Mesenchymal stem cell (in vitro differentiated cells and primary cell): Measurements from ENCODE around the gene VIL1.

Experiments
- DNase-seq: peaks from one replicate; pipeline ENCODE4 v3.0.0-alpha.2; 2013
- H2AFZ ChIP-seq: one replicate; pipeline ENCODE4 v1.6.1; 2013; ENCODE audit warnings: low read depth, mild to moderate bottlenecking, control low read depth, inconsistent platforms, low read length, moderate library complexity
- H2AK5ac ChIP-seq: 2 replicates; pipeline ENCODE4 v1.6.1; 2013; ENCODE audit warnings: low read length, moderate library complexity, mild to moderate bottlenecking, inconsistent platforms; ENCODE audit not compliant: severe bottlenecking
- H2BK120ac ChIP-seq: one replicate; pipeline ENCODE4 v1.6.1; 2013; ENCODE audit warnings: low read depth, mild to moderate bottlenecking, inconsistent platforms, low read length, moderate library complexity
- H2BK12ac ChIP-seq, 2 experiments: one replicate each; pipeline ENCODE4 v1.6.1; 2013; ENCODE audit warnings: inconsistent platforms in 2 of 2, low read length in 2 of 2, mild to moderate bottlenecking in 2 of 2, moderate library complexity in 2 of 2, control low read depth in 1 of 2
- H2BK15ac ChIP-seq: one replicate; pipeline ENCODE4 v1.6.1; 2013; ENCODE audit warnings: mild to moderate bottlenecking, low read depth, inconsistent platforms; ENCODE audit not compliant: poor library complexity, severe bottlenecking
- H2BK5ac ChIP-seq: 2 replicates; pipeline ENCODE4 v1.6.1; 2013; ENCODE audit warnings: low read depth, mild to moderate bottlenecking, low read length, control low read depth, inconsistent platforms; ENCODE audit not compliant: poor library complexity, severe bottlenecking
- H3K14ac ChIP-seq, 2 experiments: one replicate each; pipeline ENCODE4 v1.6.1; 2013; ENCODE audit warnings: inconsistent platforms in 2 of 2, low read length in 2 of 2, control low read depth in 1 of 2, mild to moderate bottlenecking in 1 of 2, moderate library complexity in 1 of 2
- H3K18ac ChIP-seq, 2 experiments: one replicate each; pipeline ENCODE4 v1.6.1; 2013; ENCODE audit warnings: inconsistent platforms in 2 of 2, low read length in 2 of 2, control low read depth in 1 of 2, low read depth in 1 of 2, mild to moderate bottlenecking in 1 of 2
- H3K23ac ChIP-seq, 2 experiments: one replicate each; pipeline ENCODE4 v1.6.1; 2013; ENCODE audit warnings: inconsistent platforms in 2 of 2, low read length in 2 of 2, mild to moderate bottlenecking in 2 of 2, moderate library complexity in 2 of 2, control low read depth in 1 of 2
- H3K27ac ChIP-seq: 2 replicates; pipeline ENCODE4 v1.5.1; 2013; ENCODE audit warnings: mild to moderate bottlenecking, moderate library complexity, low read length, control low read depth, inconsistent platforms; ENCODE audit not compliant: poor library complexity, severe bottlenecking
- H3K27me3 ChIP-seq, 2 experiments: 2 replicates each; pipeline versions ENCODE4 v1.6.1 to v1.7.0; 2013; ENCODE audit warnings: low read length in 2 of 2, mild to moderate bottlenecking in 2 of 2, moderate library complexity in 2 of 2, control low read depth in 1 of 2, inconsistent platforms in 1 of 2; ENCODE audit not compliant: control insufficient read depth in 1 of 2, insufficient read depth in 1 of 2
- H3K36me3 ChIP-seq, 2 experiments: 2 replicates each; pipeline versions ENCODE4 v1.6.1 to v1.7.0; 2013; ENCODE audit warnings: low read length in 2 of 2, control low read depth in 1 of 2, inconsistent platforms in 1 of 2, low read depth in 1 of 2, mild to moderate bottlenecking in 1 of 2; ENCODE audit not compliant: insufficient read depth in 2 of 2, control insufficient read depth in 1 of 2
- H3K4ac ChIP-seq, 2 experiments: one replicate each; pipeline ENCODE4 v1.6.1; 2013; ENCODE audit warnings: inconsistent platforms in 2 of 2, low read length in 2 of 2, mild to moderate bottlenecking in 2 of 2, moderate library complexity in 2 of 2, control low read depth in 1 of 2, low read depth in 1 of 2
- H3K4me1 ChIP-seq: 2 replicates; pipeline ENCODE4 v1.6.1; 2013; ENCODE audit warnings: low read depth, low read length, control low read depth; ENCODE audit not compliant: control insufficient read depth, insufficient read depth
- H3K4me2 ChIP-seq: 2 replicates; pipeline ENCODE4 v1.6.1; 2013; ENCODE audit warnings: low read length, mild to moderate bottlenecking, inconsistent platforms; ENCODE audit not compliant: poor library complexity, severe bottlenecking
- H3K4me3 ChIP-seq, 2 experiments: 2 replicates each; pipeline versions ENCODE4 v1.5.1 to v1.7.0; 2013; ENCODE audit warnings: low read length in 2 of 2, mild to moderate bottlenecking in 2 of 2, control low read depth in 1 of 2, low read depth in 1 of 2; ENCODE audit not compliant: insufficient read depth in 1 of 2
- H3K79me1 ChIP-seq: replicated peaks from 2 replicates; pipeline ENCODE4 v1.6.1; 2013; ENCODE audit warnings: mild to moderate bottlenecking, control low read depth, low read length, inconsistent platforms; ENCODE audit not compliant: poor library complexity, severe bottlenecking
- H3K9ac ChIP-seq: 2 replicates; pipeline ENCODE4 v1.7.0; 2013; ENCODE audit warnings: mild to moderate bottlenecking, low read length, moderate library complexity
- H3K9me3 ChIP-seq: 2 replicates; pipeline ENCODE4 v1.7.0; 2013; ENCODE audit warnings: mild to moderate bottlenecking, low read length; ENCODE audit not compliant: control insufficient read depth
- H4K8ac ChIP-seq: one replicate; pipeline ENCODE4 v1.6.1; 2013; ENCODE audit warnings: inconsistent platforms, mild to moderate bottlenecking, low read length, moderate library complexity
- H4K91ac ChIP-seq: one replicate; pipeline ENCODE4 v1.6.1; 2013; ENCODE audit warnings: mild to moderate bottlenecking, low read length, inconsistent platforms
- WGBS: methylation state at CpG from one replicate; pipeline ENCODE4 v1.1.7; 2013; ENCODE audit warnings: mixed read lengths; 5-methylcytosine and 5-hydroxymethylcytosine counted together

The VIL1 gene

GRCh38 chr2:218465987-218466633 lies 47.2 kb downstream of the VIL1 start:
- Histone ChIP-seq H2BK15ac (no peak overlapping the region), H4K91ac (no peak overlapping the region), H3K9me3 (no peaks in the 10 kb centered on the region), H3K4me2 (no peak overlapping the region), H2BK12ac (no peak overlapping the region), H3K4ac (no peak overlapping the region), H3K18ac (no peak overlapping the region), H3K23ac (no peak overlapping the region), H3K27ac (no peak overlapping the region), H2AK5ac (no peak overlapping the region), H3K14ac (no peak overlapping the region), H3K4me1 (no peaks in the 10 kb centered on the region), H2BK120ac (no peak overlapping the region), H3K4me3 (no peak overlapping the region), H3K36me3 (peaks cover 6 to 24% of the 10 kb centered on the region in 2 experiments), H2BK5ac (no peak overlapping the region), H4K8ac (no peak overlapping the region), H2AFZ (no peak overlapping the region), H3K27me3 (no peaks in the 10 kb centered on the region), H3K79me1 (no peaks in the 10 kb centered on the region), H3K9ac (no peak overlapping the region)
- WGBS: 89% methylated on average over 1 of the region's 3 CpGs
- peak; percentile 44 for DNase-seq

- Histone ChIP-seq H4K8ac (no peak overlapping the region), H3K9ac (no peak overlapping the region), H3K4ac (no peak overlapping the region), H2AK5ac (no peak overlapping the region), H2BK12ac (no peak overlapping the region), H2BK120ac (no peak overlapping the region), H3K23ac (no peak overlapping the region), H3K18ac (no peak overlapping the region), H4K91ac (no peak overlapping the region), H2BK15ac (no peak overlapping the region), H3K4me3 (no peak overlapping the region), H3K27me3 (no peaks in the 10 kb centered on the region), H3K36me3 (peaks cover 4 to 20% of the 10 kb centered on the region in 2 experiments), H3K27ac (no peak overlapping the region), H3K4me2 (no peak overlapping the region), H3K4me1 (no peaks in the 10 kb centered on the region), H3K14ac (no peak overlapping the region), H2AFZ (no peak overlapping the region), H3K9me3 (no peaks in the 10 kb centered on the region), H3K79me1 (peaks cover 1% of the 10 kb centered on the region), H2BK5ac (no peak overlapping the region)
- WGBS: 0% methylated on average over 1 of the region's 1 CpG
- DNase-seq: no peak
Observed at GRCh38 chr2:218470448-218470847, 51.5 kb downstream of the VIL1 start.

- Histone ChIP-seq H3K27me3 (no peaks in the 10 kb centered on the region), H3K18ac (no peak overlapping the region), H2AFZ (no peak overlapping the region), H3K4me3 (no peak overlapping the region), H3K23ac (no peak overlapping the region), H2BK5ac (no peak overlapping the region), H3K14ac (no peak overlapping the region), H3K4ac (no peak overlapping the region), H2BK12ac (no peak overlapping the region), H3K79me1 (peaks cover 1% of the 10 kb centered on the region), H4K91ac (no peak overlapping the region), H3K9me3 (no peaks in the 10 kb centered on the region), H3K4me2 (no peak overlapping the region), H2BK120ac (no peak overlapping the region), H2AK5ac (no peak overlapping the region), H3K9ac (no peak overlapping the region), H3K4me1 (no peaks in the 10 kb centered on the region), H2BK15ac (no peak overlapping the region), H3K36me3 (peaks cover 4 to 21% of the 10 kb centered on the region in 2 experiments), H4K8ac (no peak overlapping the region), H3K27ac (no peak overlapping the region)
- 98% methylated on average over 2 of the region's 2 CpGs for WGBS
- DNase-seq: no peak
Observed at GRCh38 chr2:218471036-218471435, 52.1 kb downstream of the VIL1 start.

GRCh38 chr2:218471982-218472381 lies 53.1 kb downstream of the VIL1 start:
- no peaks in the 10 kb centered on the region for H3K4me1 ChIP-seq
- no peak overlapping the region for H2BK5ac ChIP-seq
- no peak overlapping the region for H4K91ac ChIP-seq
- no peak overlapping the region for H2AFZ ChIP-seq
- H3K4ac ChIP-seq: no peak overlapping the region
- no peak overlapping the region for H4K8ac ChIP-seq
- no peak overlapping the region for H3K4me2 ChIP-seq
- H3K79me1 ChIP-seq: peaks cover 4% of the 10 kb centered on the region
- no peak for DNase-seq
- H3K9ac ChIP-seq: no peak overlapping the region
- H3K9me3 ChIP-seq: no peaks in the 10 kb centered on the region
- 92% methylated on average over 5 of the region's 5 CpGs for WGBS
- H3K4me3 ChIP-seq: no peak overlapping the region
- H3K27ac ChIP-seq: no peak overlapping the region
- no peak overlapping the region for H3K18ac ChIP-seq
- H2BK15ac ChIP-seq: no peak overlapping the region
- no peaks in the 10 kb centered on the region for H3K27me3 ChIP-seq
- no peak overlapping the region for H2BK12ac ChIP-seq
- H3K36me3 ChIP-seq: peaks cover 8 to 27% of the 10 kb centered on the region in 2 experiments
- H3K14ac ChIP-seq: no peak overlapping the region
- no peak overlapping the region for H3K23ac ChIP-seq
- no peak overlapping the region for H2BK120ac ChIP-seq
- no peak overlapping the region for H2AK5ac ChIP-seq
